PC-9 (cell line): ENCODE results near the gene RAB5IF. TPM values are rescaled to one million over a fixed set of nuclear protein-coding genes. Genes with fewer than 3 reads are reported as not detected.

Experiments used
- BruUV-seq: library from RNA; stranded (reverse); fragments of 400-500 nt; replicated peaks from 2 replicates; lab custom pipeline; 2021; lab: Mats Ljungman, UMichigan
- CTCF ChIA-PET: fragments of 300-600 bp; sonication (Branson Sonifier 250); formaldehyde crosslinking; loops from one replicate; lab custom pipeline; 2022; ENCODE audit warnings: antibody characterized with exemption; lab: Charles Lee
- POLR2A ChIA-PET: fragments of 300-600 bp; sonication (Branson Sonifier 250); formaldehyde crosslinking; loops from one replicate; lab custom pipeline; 2022; ENCODE audit warnings: antibody characterized with exemption; ENCODE audit not compliant: unreplicated experiment; lab: Charles Lee
- DNase-seq, 2 experiments: peaks; one replicate each; pipeline versions ENCODE4 v3.0.0 to v3.0.0-alpha.2; 2015 to 2022; ENCODE audit warnings: mixed read lengths in 1 of 2
- H2AFZ ChIP-seq: fragments of 200-600 bp; sonication (generic); 2 replicates; pipeline ENCODE4 v1.8.1; 2017; ENCODE audit warnings: antibody characterized with exemption
- H3F3A ChIP-seq: fragments of 200-600 bp; sonication (generic); 2 replicates; pipeline ENCODE4 v1.8.1; 2017; ENCODE audit warnings: antibody characterized with exemption, mild to moderate bottlenecking, low read depth; ENCODE audit not compliant: insufficient read depth
- H3K27ac ChIP-seq: fragments of 200-600 bp; sonication (generic); 2 replicates; pipeline ENCODE4 v1.6.1; 2016; ENCODE audit warnings: mixed run types
- H3K27me3 ChIP-seq: fragments of 200-600 bp; sonication (generic); 2 replicates; pipeline ENCODE4 v1.6.1; 2016; ENCODE audit warnings: low read depth, mixed run types; ENCODE audit not compliant: insufficient read depth
- H3K36me3 ChIP-seq: fragments of 200-600 bp; sonication (generic); 2 replicates; pipeline ENCODE4 v1.6.1; 2016; ENCODE audit warnings: low read depth, mixed run types
- H3K4me1 ChIP-seq: fragments of 200-600 bp; sonication (generic); replicated peaks from 2 replicates; pipeline ENCODE4 v1.6.1; 2016; ENCODE audit warnings: mixed run types; ENCODE audit not compliant: insufficient read depth
- H3K4me2 ChIP-seq: fragments of 200-600 bp; sonication (generic); 2 replicates; pipeline ENCODE4 v1.6.1; 2017; ENCODE audit warnings: mixed run types
- H3K4me3 ChIP-seq: fragments of 200-600 bp; sonication (generic); 2 replicates; pipeline ENCODE4 v1.6.1; 2016; ENCODE audit warnings: mixed run types
- H3K79me2 ChIP-seq: fragments of 200-600 bp; sonication (generic); 2 replicates; pipeline ENCODE4 v1.6.1; 2017; ENCODE audit warnings: low read depth, mixed run types
- H3K9me2 ChIP-seq: fragments of 200-600 bp; sonication (generic); 2 replicates; pipeline ENCODE4 v1.8.1; 2017; ENCODE audit warnings: mild to moderate bottlenecking; ENCODE audit not compliant: insufficient read depth
- H3K9me3 ChIP-seq: fragments of 200-600 bp; sonication (generic); 2 replicates; pipeline ENCODE4 v1.8.1; 2016; ENCODE audit warnings: low read depth; ENCODE audit not compliant: insufficient read depth
- H4K20me1 ChIP-seq: fragments of 200-600 bp; sonication (generic); 2 replicates; pipeline ENCODE4 v1.8.1; 2017; ENCODE audit not compliant: insufficient read depth
- CTCF ChIP-seq: fragments of 200-600 bp; sonication (generic); conservative IDR thresholded peaks from 2 replicates; pipeline ENCODE4 v1.6.1; 2017; ENCODE audit warnings: mixed run types, antibody characterized with exemption, mild to moderate bottlenecking, moderate library complexity
- EZH2 ChIP-seq: fragments of 200-600 bp; sonication (generic); IDR thresholded peaks from 2 replicates; pipeline ENCODE4 v1.8.0; 2017; ENCODE audit warnings: antibody characterized with exemption, low read depth
- intact Hi-C: fragments of 100-400 bp; cut with micrococcal nuclease; formaldehyde crosslinking; loops from one replicate; pipeline ENCODE4 v1.10.0; 2022; ENCODE audit not compliant: unreplicated experiment
- total RNA-seq: library from RNA; stranded (reverse); gene quantifications from 2 replicates; pipeline ENCODE4 v1.2.3, GENCODE V29; 2021

RAB5IF gene
- total RNA-seq, 1 experiment from 2014 or later, result 303 TPM

DNA sequence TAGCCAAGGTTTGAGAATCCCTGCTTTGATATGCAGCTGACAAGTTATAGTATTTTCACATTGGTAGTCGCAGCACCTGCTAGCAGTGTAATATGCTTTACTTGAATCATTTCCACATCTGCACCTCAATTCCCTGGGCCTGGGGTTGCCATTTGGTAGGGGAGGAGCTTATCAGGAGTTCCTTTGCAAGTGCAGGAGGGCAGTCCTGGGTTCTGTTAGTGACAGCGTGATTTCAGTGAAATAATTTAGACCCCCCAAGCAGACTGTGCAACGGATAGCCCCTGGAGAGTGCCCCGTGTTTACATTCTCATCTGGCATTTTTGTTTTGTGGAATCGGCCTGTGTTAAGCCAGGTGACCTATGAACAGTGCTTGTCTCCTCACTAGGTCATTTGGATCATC lies 6.0 kb downstream of the RAB5IF start:
- BruUV-seq, result no TSS peak
- H3K27me3 ChIP-seq, result no peaks in the 10 kb centered on the region
- intact Hi-C loops, result loop anchor here (2.0 kb wide), 1 partner anchor 275 kb away; no protein-coding TSS in a partner anchor
- TF ChIP-seq EZH2 (no peak), CTCF (no peak)
- peaks cover 42% of the 10 kb centered on the region for H4K20me1 ChIP-seq
- no peak overlapping the region for H2AFZ ChIP-seq
- H3K4me1 ChIP-seq, result peaks cover 15% of the 10 kb centered on the region
- H3K4me3 ChIP-seq, result no peak overlapping the region
- H3F3A ChIP-seq, result peaks cover 81% of the 10 kb centered on the region
- H3K9me2 ChIP-seq, result no peaks in the 10 kb centered on the region
- ChIA-PET CTCF (interaction anchor here (1.2 kb wide), 1 partner anchor 312 kb away, joined by 3 read pairs; no protein-coding TSS in a partner anchor), POLR2A (no interaction called here)
- no peak for DNase-seq
- peaks cover 51% of the 10 kb centered on the region for H3K79me2 ChIP-seq
- H3K36me3 ChIP-seq, result peaks cover 43% of the 10 kb centered on the region
- no peak overlapping the region for H3K4me2 ChIP-seq
- H3K9me3 ChIP-seq, result no peaks in the 10 kb centered on the region
- H3K27ac ChIP-seq, result no peak overlapping the region

DNA sequence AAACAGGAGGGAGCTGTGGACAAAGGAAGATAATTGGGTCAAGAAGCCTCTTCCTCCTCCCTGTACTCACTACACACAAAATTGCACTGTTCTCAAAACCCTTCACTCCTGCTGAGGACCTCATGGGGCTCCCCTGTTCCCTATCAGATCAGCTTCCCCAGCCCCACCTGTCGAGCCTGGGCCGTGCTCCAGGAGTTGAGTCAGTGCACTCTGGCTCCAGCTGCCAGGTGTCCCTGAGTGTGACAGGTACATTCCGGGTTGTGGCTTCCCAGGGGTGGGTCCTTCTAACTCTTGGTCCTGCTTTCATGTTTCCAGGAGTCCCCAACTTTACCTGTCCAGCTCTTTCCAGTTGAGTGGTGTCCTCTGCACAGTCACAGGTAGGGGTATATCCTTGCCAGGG lies 8.4 kb downstream of the RAB5IF start:
- peaks cover 32% of the 10 kb centered on the region for H3K36me3 ChIP-seq
- DNase-seq, result peak; percentile 61 to 80
- no TSS peak for BruUV-seq

GRCh38 chr20:36614781-36615557 lies 9.4 kb downstream of the RAB5IF start:
- Histone ChIP-seq H3K4me1 (no peaks in the 10 kb centered on the region), H3K9me3 (no peaks in the 10 kb centered on the region), H3K9me2 (no peaks in the 10 kb centered on the region), H3K27me3 (no peaks in the 10 kb centered on the region), H3K79me2 (peaks cover 19% of the 10 kb centered on the region; the same call in 1 of the 2 replicates), H4K20me1 (peaks cover 35% of the 10 kb centered on the region), H3K4me3 (no peak overlapping the region), H3K36me3 (peaks cover 24% of the 10 kb centered on the region), H3K27ac (no peak overlapping the region), H2AFZ (no peak overlapping the region), H3K4me2 (no peak overlapping the region), H3F3A (peaks cover 51% of the 10 kb centered on the region)
- ChIA-PET CTCF (no interaction called here), POLR2A (interaction anchor here (0.6 to 1.1 kb wide), 2 partner anchors 150 to 159 kb away, joined by 3 to 7 read pairs; partner anchors contain the start of gene DSN1)
- DNase-seq, result no peak
- no peak for TF ChIP-seq EZH2
- TF ChIP-seq CTCF, result no peak
- intact Hi-C loops, result no loop called here
- no TSS peak for BruUV-seq

More for the DNA sequence above, 8.4 kb downstream of the RAB5IF start:
- Histone ChIP-seq H3K4me1 (no peaks in the 10 kb centered on the region), H3K4me2 (no peak overlapping the region), H3K27ac (no peak overlapping the region), H3F3A (peaks cover 59% of the 10 kb centered on the region), H2AFZ (no peak overlapping the region), H3K9me2 (no peaks in the 10 kb centered on the region), H4K20me1 (peaks cover 42% of the 10 kb centered on the region), H3K4me3 (no peak overlapping the region), H3K27me3 (no peaks in the 10 kb centered on the region), H3K79me2 (peaks cover 28% of the 10 kb centered on the region), H3K9me3 (no peaks in the 10 kb centered on the region)
- CTCF ChIA-PET, result no interaction called here
- TF ChIP-seq EZH2, result no peak
- TF ChIP-seq CTCF, result no peak
- POLR2A ChIA-PET, result interaction anchor here (0.6 to 1.1 kb wide), 3 partner anchors 149 to 303 kb away, joined by 3 to 7 read pairs (median 4); partner anchors contain the start of gene DSN1
- intact Hi-C loops, result loop anchor here (2.0 kb wide), 1 partner anchor 273 kb away; no protein-coding TSS in a partner anchor
